Uterus (tissue), 2 donors: ENCODE data around the gene PTPRN2.

Experiments used
- POLR2A ChIP-seq, 2 donors: fragments of 450-650 bp; IDR thresholded peaks; one replicate each; pipeline ENCODE4 v1.6.1; 2016; ENCODE audit warnings: antibody characterized with exemption in 2 of 2, mild to moderate bottlenecking in 1 of 2, moderate library complexity in 1 of 2
- TF ChIP-seq, protein P1 (sequence below), 4 experiments: fragments of 200-600 bp in 2 of 4; fragments of 450-650 bp in 2 of 4; sonication (generic) in 2 of 4; IDR thresholded peaks; one replicate each; pipeline ENCODE4 v1.5.1; 2016 to 2019; ENCODE audit warnings: antibody characterized with exemption in 4 of 4, mild to moderate bottlenecking in 2 of 4, moderate library complexity in 1 of 4

DNA sequence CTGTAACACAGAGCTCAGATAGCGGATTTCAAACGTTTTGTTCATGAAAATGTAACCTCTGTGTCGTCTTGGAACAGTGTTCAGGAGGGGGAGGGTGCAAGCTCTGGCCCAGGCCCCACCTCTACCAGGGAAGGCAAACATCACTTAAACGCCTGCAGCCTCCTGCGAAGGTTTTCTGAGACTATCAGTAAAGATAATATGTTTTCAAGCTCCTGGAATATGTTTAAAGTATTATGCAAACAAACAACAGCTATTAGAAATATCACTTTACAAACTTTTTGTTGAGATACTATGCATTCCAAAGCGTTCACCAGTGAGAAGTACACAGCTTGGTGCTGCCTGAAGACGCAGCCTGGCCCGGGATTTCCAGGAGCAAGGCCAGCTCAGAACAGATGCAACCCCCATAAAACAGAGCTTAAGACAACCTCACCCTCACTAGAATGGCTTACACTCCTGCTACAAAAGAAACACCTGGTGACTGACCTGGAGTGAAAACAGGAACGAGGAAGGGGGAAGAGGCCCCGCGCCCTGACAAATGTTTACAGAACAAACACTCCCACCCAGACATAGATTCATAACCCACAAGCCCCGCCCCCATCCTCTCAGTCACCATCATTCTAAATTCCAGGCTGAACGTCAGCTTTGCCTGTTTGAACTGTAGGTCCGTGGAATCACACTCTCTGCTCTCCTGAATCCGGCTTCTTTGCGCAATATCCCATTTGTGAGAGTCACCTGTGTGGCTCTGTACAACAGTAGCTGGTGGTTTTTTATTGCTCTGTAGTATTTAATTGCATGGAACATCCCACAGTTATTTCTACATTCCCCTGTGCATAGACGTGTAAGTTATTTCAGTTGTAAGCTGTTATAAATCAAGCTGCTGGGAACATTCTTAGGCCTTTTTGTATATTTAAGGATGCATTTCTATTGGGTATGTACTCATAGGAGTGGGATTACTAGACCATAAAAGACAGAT, 155.0 kb downstream of the PTPRN2 start:
- TF ChIP-seq, protein P1, sequence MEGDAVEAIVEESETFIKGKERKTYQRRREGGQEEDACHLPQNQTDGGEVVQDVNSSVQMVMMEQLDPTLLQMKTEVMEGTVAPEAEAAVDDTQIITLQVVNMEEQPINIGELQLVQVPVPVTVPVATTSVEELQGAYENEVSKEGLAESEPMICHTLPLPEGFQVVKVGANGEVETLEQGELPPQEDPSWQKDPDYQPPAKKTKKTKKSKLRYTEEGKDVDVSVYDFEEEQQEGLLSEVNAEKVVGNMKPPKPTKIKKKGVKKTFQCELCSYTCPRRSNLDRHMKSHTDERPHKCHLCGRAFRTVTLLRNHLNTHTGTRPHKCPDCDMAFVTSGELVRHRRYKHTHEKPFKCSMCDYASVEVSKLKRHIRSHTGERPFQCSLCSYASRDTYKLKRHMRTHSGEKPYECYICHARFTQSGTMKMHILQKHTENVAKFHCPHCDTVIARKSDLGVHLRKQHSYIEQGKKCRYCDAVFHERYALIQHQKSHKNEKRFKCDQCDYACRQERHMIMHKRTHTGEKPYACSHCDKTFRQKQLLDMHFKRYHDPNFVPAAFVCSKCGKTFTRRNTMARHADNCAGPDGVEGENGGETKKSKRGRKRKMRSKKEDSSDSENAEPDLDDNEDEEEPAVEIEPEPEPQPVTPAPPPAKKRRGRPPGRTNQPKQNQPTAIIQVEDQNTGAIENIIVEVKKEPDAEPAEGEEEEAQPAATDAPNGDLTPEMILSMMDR (IDR thresholded peaks at IDR 0.05) = no peak
- no peak for TF ChIP-seq POLR2A (IDR thresholded peaks at IDR 0.05)
